CD4-positive, CD25-positive, alpha-beta regulatory T cell (primary cell): ENCODE data around the gene TAF11L13. TPM values are rescaled to one million over a fixed set of nuclear protein-coding genes. Genes with fewer than 3 reads are reported as not detected.

Source experiments
- ATAC-seq, 2 donors: fragments of 150-1000 bp; cut with Tn5 transposase; one replicate each; pipeline ENCODE4 v1.10.0; 2021; ENCODE audit warnings: low read depth in 2 of 2, moderate number of reproducible peaks in 2 of 2, moderate library complexity in 1 of 2
- DNase-seq, 3 donors: peaks; one replicate each; pipeline versions ENCODE4 v3.0.0 to v3.0.0-alpha.2; 2012 to 2022; ENCODE audit warnings: mixed read lengths in 1 of 3
- H3K27ac ChIP-seq: one replicate; pipeline ENCODE4 v1.7.0; 2013; ENCODE audit warnings: mild to moderate bottlenecking, low read length; ENCODE audit not compliant: insufficient read depth, poor library complexity, severe bottlenecking
- H3K27me3 ChIP-seq: one replicate; pipeline ENCODE4 v1.7.0; 2013; ENCODE audit warnings: low read length; ENCODE audit not compliant: control insufficient read depth, insufficient read depth
- H3K36me3 ChIP-seq: one replicate; pipeline ENCODE4 v1.7.0; 2013; ENCODE audit warnings: mild to moderate bottlenecking, low read length, moderate library complexity; ENCODE audit not compliant: control insufficient read depth, insufficient read depth
- H3K4me1 ChIP-seq: 2 replicates; pipeline ENCODE4 v1.7.0; 2013; ENCODE audit warnings: mild to moderate bottlenecking, low read length; ENCODE audit not compliant: insufficient read depth, control insufficient read depth, poor library complexity, severe bottlenecking
- H3K4me3 ChIP-seq: one replicate; pipeline ENCODE4 v1.7.0; 2013; ENCODE audit warnings: low read depth, mild to moderate bottlenecking, low read length, moderate library complexity
- H3K9me3 ChIP-seq, 2 experiments: 1 replicate in 1 of 2; 2 replicates in 1 of 2; pipeline ENCODE4 v1.7.0; 2013; ENCODE audit warnings: low read length in 2 of 2, mild to moderate bottlenecking in 1 of 2, moderate library complexity in 1 of 2; ENCODE audit not compliant: control insufficient read depth in 2 of 2
- H3K27ac Mint-ChIP-seq, 3 donors: one replicate each; pipeline ENCODE4 v1.8.0; 2020 to 2022; ENCODE audit warnings: mild to moderate bottlenecking in 3 of 3, mixed read lengths in 3 of 3, moderate library complexity in 2 of 3
- H3K27me3 Mint-ChIP-seq: one replicate; pipeline ENCODE4 v1.8.0; 2022; ENCODE audit warnings: mild to moderate bottlenecking, mixed read lengths
- H3K36me3 Mint-ChIP-seq: one replicate; pipeline ENCODE4 v1.8.0; 2020; ENCODE audit warnings: mixed read lengths
- H3K4me1 Mint-ChIP-seq, 4 donors: one replicate each; pipeline ENCODE4 v1.8.0; 2020 to 2022; ENCODE audit warnings: mixed read lengths in 4 of 4, mild to moderate bottlenecking in 1 of 4
- H3K4me3 Mint-ChIP-seq, 4 donors: one replicate each; pipeline ENCODE4 v1.8.0; 2020 to 2022; ENCODE audit warnings: mild to moderate bottlenecking in 4 of 4, mixed read lengths in 4 of 4, moderate library complexity in 3 of 4
- H3K9me3 Mint-ChIP-seq, 7 donors: one replicate each; pipeline ENCODE4 v1.8.0; 2020 to 2022; ENCODE audit warnings: mixed read lengths in 7 of 7, mild to moderate bottlenecking in 3 of 7, moderate library complexity in 2 of 7
- polyA plus RNA-seq, 4 donors: library from polyadenylated mRNA; unstranded; fragments of 300-500 nt; fragmentation: Illumina TruSeq; gene quantifications; one replicate each; pipeline ENCODE4 v1.2.3, GENCODE V29; 2021
- total RNA-seq: library from RNA; stranded (reverse); gene quantifications from one replicate; pipeline ENCODE4 v1.2.3, GENCODE V29; 2022

The TAF11L13 gene
- total and polyA plus RNA-seq, 5 donors from 2014 or later: not detected

DNA sequence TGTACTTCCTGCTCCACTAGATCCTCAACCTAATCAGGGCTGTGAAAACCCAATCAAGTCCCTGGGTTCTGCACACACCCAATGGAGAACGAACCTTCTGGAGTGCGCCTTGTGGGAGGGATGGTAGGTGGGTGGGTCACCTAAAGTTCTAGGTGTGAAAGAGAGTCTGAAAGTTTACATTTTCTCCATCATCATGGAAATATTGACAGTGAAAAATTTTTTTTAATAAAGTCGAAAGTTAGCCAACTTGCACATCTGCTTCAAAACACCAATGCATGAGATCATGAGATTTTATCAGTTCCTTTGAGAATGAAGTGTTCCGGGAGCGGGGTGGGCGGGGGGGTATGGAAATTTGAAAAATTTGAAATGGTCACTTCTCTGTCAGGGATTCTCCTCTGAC, 24.0 kb downstream of the TAF11L13 start:
- no peak overlapping the region for H3K27ac ChIP-seq
- Mint-ChIP-seq H3K9me3 (peaks cover 0 to 17% (median 10%) of the 10 kb centered on the region in 7 donors), H3K27ac (no peak overlapping the region), H3K36me3 (no peaks in the 10 kb centered on the region), H3K4me3 (no peak overlapping the region), H3K27me3 (no peaks in the 10 kb centered on the region), H3K4me1 (peaks cover 0 to 5% (median 0%) of the 10 kb centered on the region in 4 donors)
- no peak overlapping the region for H3K4me3 ChIP-seq
- no peaks in the 10 kb centered on the region for H3K9me3 ChIP-seq
- H3K36me3 ChIP-seq: no peaks in the 10 kb centered on the region
- H3K27me3 ChIP-seq: no peaks in the 10 kb centered on the region
- no peak for ATAC-seq
- no peaks in the 10 kb centered on the region for H3K4me1 ChIP-seq
- DNase-seq: no peak

DNA sequence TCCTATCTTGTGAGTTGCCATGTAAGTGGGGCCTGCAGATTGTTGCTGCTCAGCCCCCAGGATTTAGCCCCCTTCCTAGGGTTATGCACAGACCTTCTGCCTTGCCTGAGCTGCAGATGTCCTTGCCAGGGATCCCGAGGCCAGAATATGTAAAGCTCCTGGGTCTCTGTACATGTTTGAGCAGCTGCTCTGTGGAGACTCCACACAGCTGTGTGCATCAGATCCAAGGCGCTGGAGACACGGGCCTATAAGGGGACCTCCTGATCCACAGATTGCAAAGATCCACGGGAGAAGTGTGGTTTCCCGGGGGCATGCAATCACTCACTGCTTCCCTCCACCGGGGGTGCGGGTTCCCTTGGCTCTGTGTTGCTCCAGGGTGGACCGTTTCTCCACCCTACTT, 31.3 kb downstream of the TAF11L13 start:
- Histone ChIP-seq H3K36me3 (no peaks in the 10 kb centered on the region), H3K4me1 (no peaks in the 10 kb centered on the region), H3K27me3 (no peaks in the 10 kb centered on the region), H3K4me3 (no peak overlapping the region), H3K27ac (no peak overlapping the region), H3K9me3 (peaks cover 0 to 5% of the 10 kb centered on the region in 2 experiments)
- Mint-ChIP-seq H3K27ac (no peak overlapping the region), H3K27me3 (no peaks in the 10 kb centered on the region), H3K9me3 (peaks cover 2 to 27% (median 17%) of the 10 kb centered on the region in 7 donors), H3K4me1 (peaks cover 0 to 5% (median 0%) of the 10 kb centered on the region in 4 donors), H3K36me3 (no peaks in the 10 kb centered on the region), H3K4me3 (no peak overlapping the region)
- DNase-seq (no peak), ATAC-seq (no peak)

DNA sequence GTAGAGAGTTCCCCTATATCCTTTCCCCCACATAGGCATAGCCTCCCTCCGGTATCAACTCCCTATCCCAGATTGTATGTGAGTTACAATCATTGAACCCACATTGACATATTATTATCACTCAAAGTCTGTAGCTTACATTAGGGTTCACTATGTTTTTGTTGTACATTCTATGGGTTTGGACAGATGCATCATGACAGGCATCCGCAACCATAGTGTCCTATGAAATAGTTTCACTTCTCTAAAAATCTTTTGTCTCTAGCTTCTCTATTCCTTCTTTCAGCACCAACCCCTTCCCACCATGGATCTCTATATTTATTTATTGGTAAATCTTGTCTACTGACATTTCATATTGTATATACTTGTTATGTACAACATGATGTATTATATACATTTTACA, 33.9 kb downstream of the TAF11L13 start:
- no peak for ATAC-seq
- Mint-ChIP-seq H3K4me3 (no peak overlapping the region), H3K4me1 (no peaks in the 10 kb centered on the region)

GRCh38 chr5:17666726-17667235, 34.9 kb downstream of the TAF11L13 start:
- Histone ChIP-seq H3K27me3 (no peaks in the 10 kb centered on the region), H3K9me3 (peaks cover 0 to 6% of the 10 kb centered on the region in 2 experiments), H3K27ac (no peak overlapping the region), H3K4me3 (no peak overlapping the region), H3K36me3 (no peaks in the 10 kb centered on the region), H3K4me1 (no peaks in the 10 kb centered on the region)
- H3K4me1 Mint-ChIP-seq: no peaks in the 10 kb centered on the region
- no peaks in the 10 kb centered on the region for H3K36me3 Mint-ChIP-seq
- no peak overlapping the region for H3K4me3 Mint-ChIP-seq
- ATAC-seq: no peak
- no peak overlapping the region for H3K27ac Mint-ChIP-seq
- H3K9me3 Mint-ChIP-seq: peaks cover 0 to 21% (median 12%) of the 10 kb centered on the region in 7 donors
- no peak for DNase-seq
- no peaks in the 10 kb centered on the region for H3K27me3 Mint-ChIP-seq

More for the DNA sequence above, 33.9 kb downstream of the TAF11L13 start:
- Mint-ChIP-seq H3K27ac (no peak overlapping the region), H3K27me3 (no peaks in the 10 kb centered on the region), H3K9me3 (peaks cover 2 to 24% (median 15%) of the 10 kb centered on the region in 7 donors), H3K36me3 (no peaks in the 10 kb centered on the region)
- Histone ChIP-seq H3K27ac (no peak overlapping the region), H3K27me3 (no peaks in the 10 kb centered on the region), H3K36me3 (no peaks in the 10 kb centered on the region), H3K4me1 (no peaks in the 10 kb centered on the region), H3K9me3 (peaks cover 0 to 5% of the 10 kb centered on the region in 2 experiments), H3K4me3 (no peak overlapping the region)
- no peak for DNase-seq

GRCh38 chr5:17670353-17670752, 38.5 kb downstream of the TAF11L13 start:
- H3K9me3 ChIP-seq: peaks cover 0 to 4% of the 10 kb centered on the region in 2 experiments
- Mint-ChIP-seq H3K9me3 (peaks cover 0 to 14% (median 8%) of the 10 kb centered on the region in 7 donors), H3K4me3 (no peak overlapping the region), H3K27me3 (no peaks in the 10 kb centered on the region), H3K27ac (no peak overlapping the region), H3K4me1 (no peaks in the 10 kb centered on the region), H3K36me3 (no peaks in the 10 kb centered on the region)
- H3K4me1 ChIP-seq: no peaks in the 10 kb centered on the region
- no peak overlapping the region for H3K4me3 ChIP-seq
- ATAC-seq: no peak
- no peak for DNase-seq
- H3K27ac ChIP-seq: no peak overlapping the region
- H3K36me3 ChIP-seq: no peaks in the 10 kb centered on the region
- H3K27me3 ChIP-seq: no peaks in the 10 kb centered on the region

- DNase-seq: no peak
- H3K27me3 ChIP-seq: no peaks in the 10 kb centered on the region
- no peak overlapping the region for H3K27ac Mint-ChIP-seq
- H3K4me1 Mint-ChIP-seq: no peaks in the 10 kb centered on the region
- ATAC-seq: no peak
- H3K27ac ChIP-seq: no peak overlapping the region
- H3K9me3 ChIP-seq: no peaks in the 10 kb centered on the region
- H3K36me3 ChIP-seq: no peaks in the 10 kb centered on the region
- no peaks in the 10 kb centered on the region for H3K27me3 Mint-ChIP-seq
- H3K4me3 ChIP-seq: no peak overlapping the region
- H3K4me3 Mint-ChIP-seq: no peak overlapping the region
- no peaks in the 10 kb centered on the region for H3K4me1 ChIP-seq
- peaks cover 0 to 8% (median 5%) of the 10 kb centered on the region in 7 donors for H3K9me3 Mint-ChIP-seq
- no peaks in the 10 kb centered on the region for H3K36me3 Mint-ChIP-seq
Measured at GRCh38 chr5:17678751-17679324, 47.0 kb downstream of the TAF11L13 start.

DNA sequence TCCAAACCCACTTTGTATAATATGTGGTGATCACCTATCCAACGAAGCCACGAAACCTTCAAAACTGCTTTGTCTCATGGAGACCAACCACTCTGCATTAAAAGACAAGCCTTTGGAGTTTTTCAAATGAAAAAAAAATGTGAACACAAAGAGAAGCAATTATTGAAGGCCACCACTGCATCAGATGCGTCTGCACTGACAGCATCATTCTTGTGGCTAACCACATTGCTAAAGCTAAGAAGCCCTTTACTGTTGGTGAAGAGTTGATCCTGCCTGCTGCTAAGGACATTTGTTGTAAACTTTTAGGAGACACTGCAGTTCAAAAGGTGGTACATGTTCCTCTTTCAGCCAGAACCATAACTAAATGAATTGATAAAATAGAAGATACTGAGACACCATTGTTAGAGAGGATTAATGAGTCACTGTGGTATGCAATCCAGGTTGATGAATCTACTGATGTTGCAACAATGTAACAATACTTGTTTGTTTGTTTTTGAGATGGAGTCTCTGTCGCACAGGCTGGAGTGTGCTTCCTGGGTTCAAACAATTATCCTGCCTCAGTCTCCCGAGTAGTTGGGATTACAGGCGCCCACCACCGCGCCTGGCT, 47.8 kb downstream of the TAF11L13 start:
- no peaks in the 10 kb centered on the region for H3K36me3 ChIP-seq
- H3K9me3 ChIP-seq: no peaks in the 10 kb centered on the region
- Mint-ChIP-seq H3K36me3 (no peaks in the 10 kb centered on the region), H3K9me3 (peaks cover 0 to 10% (median 4%) of the 10 kb centered on the region in 7 donors), H3K4me3 (no peak overlapping the region), H3K4me1 (no peaks in the 10 kb centered on the region), H3K27ac (no peak overlapping the region), H3K27me3 (no peaks in the 10 kb centered on the region)
- no peaks in the 10 kb centered on the region for H3K27me3 ChIP-seq
- no peak for ATAC-seq
- no peak for DNase-seq
- no peak overlapping the region for H3K27ac ChIP-seq
- no peaks in the 10 kb centered on the region for H3K4me1 ChIP-seq
- no peak overlapping the region for H3K4me3 ChIP-seq

DNA sequence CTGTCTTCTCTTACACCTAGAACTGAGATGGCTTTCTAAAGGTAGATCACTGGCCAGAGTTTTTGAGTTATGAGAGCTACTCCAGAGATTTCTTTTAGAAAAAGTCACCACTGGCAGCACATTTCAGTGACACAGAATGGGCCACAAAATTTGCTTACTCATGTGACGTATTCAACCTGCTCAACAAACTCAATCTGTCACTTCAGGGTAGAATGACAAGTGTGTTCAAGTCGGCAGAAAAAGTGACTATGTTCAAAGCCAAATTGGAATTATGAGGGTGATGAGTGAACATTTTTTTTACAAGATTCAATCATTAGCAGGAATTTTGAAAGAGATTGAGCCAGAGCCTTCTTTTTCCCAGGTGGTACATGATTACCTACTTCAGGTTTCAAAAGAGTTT, 48.8 kb downstream of the TAF11L13 start:
- H3K4me1 ChIP-seq: no peaks in the 10 kb centered on the region
- peaks cover 0 to 10% (median 3%) of the 10 kb centered on the region in 7 donors for H3K9me3 Mint-ChIP-seq
- no peaks in the 10 kb centered on the region for H3K36me3 ChIP-seq
- H3K4me3 Mint-ChIP-seq: no peak overlapping the region
- DNase-seq (no peak), ATAC-seq (no peak)
- no peaks in the 10 kb centered on the region for H3K4me1 Mint-ChIP-seq
- H3K4me3 ChIP-seq: no peak overlapping the region
- no peaks in the 10 kb centered on the region for H3K27me3 ChIP-seq
- no peak overlapping the region for H3K27ac ChIP-seq
- H3K9me3 ChIP-seq: no peaks in the 10 kb centered on the region
- H3K27me3 Mint-ChIP-seq: no peaks in the 10 kb centered on the region
- no peaks in the 10 kb centered on the region for H3K36me3 Mint-ChIP-seq
- H3K27ac Mint-ChIP-seq: no peak overlapping the region
